ENCODE data around the gene ARL16. TPM values are rescaled to one million over a fixed set of nuclear protein-coding genes. Genes with fewer than 3 reads are reported as not detected.
A peak's percentile ranks its signal among the peaks of the same experiment; 100 is the strongest.

Gene ARL16
- total and polyA plus RNA-seq, 2 of the 4 experiments (the other 2 are of a cell fraction) = 51.1 to 77.9 TPM

GRCh38 chr17:81672504-81672903 lies 11.1 kb downstream of the ARL16 start:
- no peak overlapping the region for H3K14ac ChIP-seq (replicated peaks; ENCODE audit: low read depth, low read length)
- no peak overlapping the region for H3K9ac ChIP-seq (ENCODE audit: low read depth, low read length)
- H3K56ac ChIP-seq (ENCODE audit: extremely low read depth, insufficient read depth, low read length) = no peak overlapping the region
- no peak overlapping the region for H4K8ac ChIP-seq (ENCODE audit: low read depth in 2 of 2, low read length in 2 of 2)
- no peak overlapping the region for H3K4me2 ChIP-seq (ENCODE audit: low read depth, low read length)
- H3K36me3 ChIP-seq (ENCODE audit: control insufficient read depth, insufficient read depth, low read length) = peaks cover 52% of the 10 kb centered on the region
- peaks cover 8% of the 10 kb centered on the region; the same call in 1 of the 2 replicates for H4K20me1 ChIP-seq (ENCODE audit: insufficient read depth, low read length)
- no peak overlapping the region for H3K27ac ChIP-seq (ENCODE audit: insufficient read depth, low read length)
- BruUV-seq (replicated peaks) = no TSS peak
- H3K4ac ChIP-seq (ENCODE audit: low read depth, low read length) = no peak overlapping the region
- H3K18ac ChIP-seq (ENCODE audit: low read depth, low read length) = no peak overlapping the region
- POLR2A ChIA-PET (ENCODE audit: unreplicated experiment) = no interaction called here
- no peak overlapping the region for H2BK15ac ChIP-seq (ENCODE audit: low read depth, low read length)
- H3K27me3 ChIP-seq (ENCODE audit: control insufficient read depth, insufficient read depth, low read length) = no peaks in the 10 kb centered on the region
- CTCF ChIA-PET = no interaction called here
- H3K9me1 ChIP-seq (ENCODE audit: insufficient read depth, low read length) = peaks cover 3% of the 10 kb centered on the region; the same call in 1 of the 2 replicates
- WGBS, 2 experiments (ENCODE audit: extremely low coverage in 2 of 2, insufficient read length in 1 of 2) = 94% methylated on average over 5 of the region's 18 CpGs; no CpG with 5 or more reads in 1 of the 2 experiments
- H3K4me3 ChIP-seq (ENCODE audit: insufficient read depth, low read depth, low read length) = no peak overlapping the region
- H2BK20ac ChIP-seq (ENCODE audit: low read depth, low read length) = no peak overlapping the region
- DNase-seq (no peak), ATAC-seq (ENCODE audit: low read depth) (no peak)
- no peak overlapping the region for H2AK5ac ChIP-seq (ENCODE audit: low read depth, low read length)
- no peak overlapping the region for H2BK120ac ChIP-seq (ENCODE audit: low read depth, low read length)
- no peaks in the 10 kb centered on the region for H3K9me3 ChIP-seq (ENCODE audit: control insufficient read depth, insufficient read depth, low read length)
- dilution Hi-C loops (cut with HindIII; ENCODE audit: low sequenced_read_pairs, unreplicated experiment) = no loop called here
- in situ Hi-C loops (cut with MboI; ENCODE audit: low sequenced_read_pairs) = no loop called here
- intact Hi-C loops (cut with micrococcal nuclease) = no loop called here
- H4K91ac ChIP-seq (ENCODE audit: insufficient read depth, low read depth, low read length) = no peak overlapping the region
- no peak overlapping the region for H4K5ac ChIP-seq (ENCODE audit: low read depth, low read length)
- no peak overlapping the region for H3K23ac ChIP-seq (ENCODE audit: low read depth, low read length)
- TF ChIP-seq CHD1 (IDR thresholded peaks at IDR 0.05; ENCODE audit: low read depth, low read length) = no peak
- TF ChIP-seq MAFK (IDR thresholded peaks at IDR 0.05; ENCODE audit: low read depth, low read length) = no peak
- TF ChIP-seq, protein P1, sequence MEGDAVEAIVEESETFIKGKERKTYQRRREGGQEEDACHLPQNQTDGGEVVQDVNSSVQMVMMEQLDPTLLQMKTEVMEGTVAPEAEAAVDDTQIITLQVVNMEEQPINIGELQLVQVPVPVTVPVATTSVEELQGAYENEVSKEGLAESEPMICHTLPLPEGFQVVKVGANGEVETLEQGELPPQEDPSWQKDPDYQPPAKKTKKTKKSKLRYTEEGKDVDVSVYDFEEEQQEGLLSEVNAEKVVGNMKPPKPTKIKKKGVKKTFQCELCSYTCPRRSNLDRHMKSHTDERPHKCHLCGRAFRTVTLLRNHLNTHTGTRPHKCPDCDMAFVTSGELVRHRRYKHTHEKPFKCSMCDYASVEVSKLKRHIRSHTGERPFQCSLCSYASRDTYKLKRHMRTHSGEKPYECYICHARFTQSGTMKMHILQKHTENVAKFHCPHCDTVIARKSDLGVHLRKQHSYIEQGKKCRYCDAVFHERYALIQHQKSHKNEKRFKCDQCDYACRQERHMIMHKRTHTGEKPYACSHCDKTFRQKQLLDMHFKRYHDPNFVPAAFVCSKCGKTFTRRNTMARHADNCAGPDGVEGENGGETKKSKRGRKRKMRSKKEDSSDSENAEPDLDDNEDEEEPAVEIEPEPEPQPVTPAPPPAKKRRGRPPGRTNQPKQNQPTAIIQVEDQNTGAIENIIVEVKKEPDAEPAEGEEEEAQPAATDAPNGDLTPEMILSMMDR (conservative IDR thresholded peaks at IDR 0.05; ENCODE audit: low read depth, low read length) = no peak
- TF ChIP-seq, protein P2, sequence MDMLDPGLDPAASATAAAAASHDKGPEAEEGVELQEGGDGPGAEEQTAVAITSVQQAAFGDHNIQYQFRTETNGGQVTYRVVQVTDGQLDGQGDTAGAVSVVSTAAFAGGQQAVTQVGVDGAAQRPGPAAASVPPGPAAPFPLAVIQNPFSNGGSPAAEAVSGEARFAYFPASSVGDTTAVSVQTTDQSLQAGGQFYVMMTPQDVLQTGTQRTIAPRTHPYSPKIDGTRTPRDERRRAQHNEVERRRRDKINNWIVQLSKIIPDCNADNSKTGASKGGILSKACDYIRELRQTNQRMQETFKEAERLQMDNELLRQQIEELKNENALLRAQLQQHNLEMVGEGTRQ (IDR thresholded peaks at IDR 0.05; ENCODE audit: low read depth, low read length) = no peak
- TF ChIP-seq BHLHE40 (IDR thresholded peaks at IDR 0.05; ENCODE audit: low read depth, low read length) = no peak
- TF ChIP-seq FOS (IDR thresholded peaks at IDR 0.05; ENCODE audit: low read depth, low read length) = no peak
- TF ChIP-seq RFX5 (IDR thresholded peaks at IDR 0.05; ENCODE audit: low read depth, low read length) = no peak
- no peak for TF ChIP-seq MXI1 (IDR thresholded peaks at IDR 0.05; ENCODE audit: borderline replicate concordance, low read depth, low read length)
- TF ChIP-seq CEBPB (IDR thresholded peaks at IDR 0.05; ENCODE audit: low read depth, low read length) = no peak
- TF ChIP-seq RAD21 (IDR thresholded peaks at IDR 0.05; ENCODE audit: low read length) = no peak
- TF ChIP-seq SMC3 (IDR thresholded peaks at IDR 0.05; ENCODE audit: low read depth, low read length) = no peak
- no peak for TF ChIP-seq NFE2L2 (IDR thresholded peaks at IDR 0.05; ENCODE audit: low read depth, low read length)
- TF ChIP-seq RCOR1 (IDR thresholded peaks at IDR 0.05; ENCODE audit: insufficient replicate concordance, low read length) = no peak
- peak overlapping the region; percentile 39 for H2AFZ ChIP-seq (replicated peaks; ENCODE audit: low read length, poor library complexity)
- peaks cover 3% of the 10 kb centered on the region; the same call in 1 of the 2 replicates for H3K4me1 ChIP-seq (ENCODE audit: control insufficient read depth, insufficient read depth, low read length)
- H2AK9ac ChIP-seq (replicated peaks; ENCODE audit: low read depth, low read length, poor library complexity) = no peak overlapping the region
- H3K79me1 ChIP-seq (ENCODE audit: low read depth in 1 of 2, low read length in 2 of 2) = peaks cover 19 to 56% of the 10 kb centered on the region in 2 experiments
- no peak overlapping the region for H2BK5ac ChIP-seq (ENCODE audit: low read depth, low read length, poor library complexity, severe bottlenecking)

Measured in IMR-90 (cell line).